GM06990 (cell line): Measurements from ENCODE around the gene SORD.

ENCODE experiments used
- DNase-seq: peaks from one replicate; pipeline ENCODE4 v3.0.0-alpha.2; 2011; ENCODE audit not compliant: insufficient read length; ENCODE audit errors: extremely low read depth
- H3K27me3 ChIP-seq: replicated peaks from 2 replicates; pipeline ENCODE4 v1.6.0; 2011; ENCODE audit warnings: low read length; ENCODE audit not compliant: control insufficient read depth, insufficient read depth
- H3K36me3 ChIP-seq: 2 replicates; pipeline ENCODE4 v1.5.1; 2011; ENCODE audit warnings: low read length; ENCODE audit not compliant: control insufficient read depth, insufficient read depth
- H3K4me3 ChIP-seq: replicated peaks from 2 replicates; pipeline ENCODE4 v1.5.1; 2011; ENCODE audit warnings: low read depth, mild to moderate bottlenecking, control low read depth, low read length
- CTCF ChIP-seq: IDR thresholded peaks from 2 replicates; pipeline ENCODE4 v1.5.1; 2011; ENCODE audit warnings: low read length, control low read depth, mild to moderate bottlenecking, inconsistent platforms; ENCODE audit not compliant: insufficient read depth, poor library complexity, severe bottlenecking

The SORD gene

GRCh38 chr15:45116006-45116481, 93.0 kb downstream of the SORD start:
- Histone ChIP-seq H3K4me3 (no peak overlapping the region), H3K27me3 (peaks cover 13% of the 10 kb centered on the region)
- no peak for TF ChIP-seq CTCF

DNA sequence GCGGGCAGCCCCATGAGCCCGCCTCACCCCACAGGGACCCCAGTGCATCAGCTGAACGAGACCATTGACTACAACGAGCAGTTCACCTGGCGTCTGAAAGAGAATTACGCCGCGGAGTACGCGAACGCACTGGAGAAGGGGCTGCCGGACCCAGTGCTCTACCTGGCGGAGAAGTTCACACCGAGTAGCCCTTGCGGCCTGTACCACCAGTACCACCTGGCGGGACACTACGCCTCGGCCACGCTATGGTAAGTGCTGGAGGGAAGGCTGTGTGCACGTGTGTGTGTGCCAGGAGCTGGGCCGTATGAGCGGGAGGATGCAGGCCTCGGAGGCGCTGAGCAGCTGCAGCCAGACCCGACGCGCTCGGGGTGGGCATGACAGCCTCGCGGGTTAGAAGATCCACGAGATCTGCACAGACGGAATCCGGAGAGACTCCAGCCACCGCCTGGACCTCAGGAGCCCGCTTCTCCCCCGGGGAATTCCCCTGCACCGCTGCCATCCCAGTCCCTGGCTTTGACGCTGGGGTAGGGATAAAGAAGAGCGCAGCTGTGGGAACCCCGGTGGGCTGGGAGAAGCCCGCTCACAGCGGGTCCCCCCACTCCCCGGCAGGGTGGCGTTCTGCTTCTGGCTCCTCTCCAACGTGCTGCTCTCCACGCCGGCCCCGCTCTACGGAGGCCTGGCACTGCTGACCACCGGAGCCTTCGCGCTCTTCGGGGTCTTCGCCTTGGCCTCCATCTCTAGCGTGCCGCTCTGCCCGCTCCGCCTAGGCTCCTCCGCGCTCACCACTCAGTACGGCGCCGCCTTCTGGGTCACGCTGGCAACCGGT, 93.7 kb downstream of the SORD start:
- Histone ChIP-seq H3K27me3 (peaks cover 13% of the 10 kb centered on the region), H3K36me3 (no peaks in the 10 kb centered on the region), H3K4me3 (no peak overlapping the region)
- no peak for TF ChIP-seq CTCF
- no peak for DNase-seq

More at GRCh38 chr15:45116006-45116481, 93.0 kb downstream of the SORD start:
- no peak for DNase-seq
- no peaks in the 10 kb centered on the region for H3K36me3 ChIP-seq

- H3K27me3 ChIP-seq = peaks cover 13% of the 10 kb centered on the region
- DNase-seq = no peak
- H3K36me3 ChIP-seq = no peaks in the 10 kb centered on the region
- no peak overlapping the region for H3K4me3 ChIP-seq
- no peak for TF ChIP-seq CTCF
Observed at GRCh38 chr15:45117308-45118130, 94.5 kb downstream of the SORD start.

DNA sequence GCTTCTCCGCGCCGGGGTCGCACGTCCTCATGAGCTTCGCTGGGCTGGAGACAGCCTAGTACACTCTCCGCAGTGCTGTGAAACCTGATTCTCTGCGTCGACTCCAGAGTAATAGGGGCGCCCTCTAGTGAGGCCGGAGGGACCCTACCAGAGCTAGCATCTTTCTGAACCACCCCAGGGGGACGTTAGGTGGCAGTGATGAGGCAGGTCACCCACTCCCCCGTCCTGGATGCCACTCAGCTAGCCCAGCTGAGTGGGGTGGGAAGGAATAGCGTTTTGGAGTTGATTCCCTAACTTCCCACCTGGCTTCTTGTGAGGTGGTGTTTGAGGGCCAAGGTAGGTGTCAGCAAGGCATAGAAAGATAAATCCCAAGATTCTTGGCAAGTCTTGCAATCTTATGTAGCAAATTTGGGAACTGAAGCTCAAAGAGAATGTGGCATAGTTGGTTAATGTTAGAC, 95.2 kb downstream of the SORD start:
- Histone ChIP-seq H3K27me3 (peaks cover 11% of the 10 kb centered on the region), H3K36me3 (no peaks in the 10 kb centered on the region), H3K4me3 (no peak overlapping the region)
- peak; percentile 100 for TF ChIP-seq CTCF
- DNase-seq = peak; percentile 56

DNA sequence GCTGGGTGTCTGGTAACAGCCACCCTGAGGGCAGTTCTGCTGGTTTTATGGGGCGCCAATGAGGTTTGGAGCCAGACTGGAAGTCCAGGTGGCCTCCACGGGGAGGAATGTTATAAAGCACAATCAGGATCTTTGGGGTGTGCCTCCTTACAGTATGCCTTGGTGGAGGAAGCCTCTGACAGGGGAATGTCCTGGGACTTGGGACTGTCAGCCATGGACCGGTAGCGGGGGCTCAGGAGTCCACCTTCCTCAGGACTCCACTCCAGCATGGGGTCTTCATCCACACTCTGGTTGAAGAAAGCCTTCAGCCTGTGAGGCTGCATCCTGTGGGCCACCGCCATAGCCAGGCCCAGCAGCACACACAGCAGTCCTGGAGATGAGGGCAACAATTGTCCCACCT, 96.0 kb downstream of the SORD start:
- no peak for DNase-seq
- no peak for TF ChIP-seq CTCF
- Histone ChIP-seq H3K4me3 (no peak overlapping the region), H3K27me3 (peaks cover 8% of the 10 kb centered on the region), H3K36me3 (no peaks in the 10 kb centered on the region)
